ENCODE measurements around the gene FSIP1. TPM values are rescaled to one million over a fixed set of nuclear protein-coding genes. Genes with fewer than 3 reads are reported as not detected.

Gene FSIP1
- polyA plus RNA-seq, 2 of the 4 experiments (the other 2 are of a cell fraction): 0.71 to 0.93 TPM

GRCh38 chr15:39599871-39600270 is 182.8 kb downstream of the FSIP1 start:
- no peak for FAIRE-seq
- CTCF ChIA-PET: no interaction called here
- TF ChIP-seq ESRRA (IDR thresholded peaks at IDR 0.05; ENCODE audit: borderline replicate concordance, low read length): no peak
- no peak for TF ChIP-seq RFX5 (IDR thresholded peaks at IDR 0.05)
- no peak for TF ChIP-seq EHF (CRISPR knock-in tag; IDR thresholded peaks at IDR 0.05)
- TF ChIP-seq MAFK (IDR thresholded peaks at IDR 0.05; ENCODE audit: partially characterized antibody): no peak
- Histone ChIP-seq H3K4me3 (no peak overlapping the region), H3K27ac (no peak overlapping the region), H3K4me2 (no peak overlapping the region), H3K4me1 (peaks cover 25% of the 10 kb centered on the region), H3K9me3 (no peaks in the 10 kb centered on the region)
- ATAC-seq: peak in 1 of 2 experiments; percentile 8; a peak in 2 of 6 replicates
- 86% methylated on average over 2 of the region's 2 CpGs for WGBS (ENCODE audit: missing lambda C conversion rate)
- POLR2A ChIA-PET: interaction anchor here (0.7 kb wide), 1 partner anchor 77 kb away, joined by 9 read pairs; no protein-coding TSS in a partner anchor
- no peak for DNase-seq (ENCODE audit: low read depth in 1 of 2, low spot score in 1 of 2)

GRCh38 chr15:39598958-39599845 is 183.4 kb downstream of the FSIP1 start:
- Histone ChIP-seq H3K27ac (no peak overlapping the region), H3K4me1 (peaks cover 32% of the 10 kb centered on the region), H3K4me3 (no peak overlapping the region), H3K9me3 (no peaks in the 10 kb centered on the region), H3K4me2 (no peak overlapping the region)
- TF ChIP-seq MYC (IDR thresholded peaks at IDR 0.05; ENCODE audit: borderline replicate concordance, low read length): no peak
- 0 out of 2 replicates have a peak, but pooled peaks have one; percentile 46 for TF ChIP-seq FOSB (CRISPR knock-in tag; IDR thresholded peaks at IDR 0.05)
- ATAC-seq (peak; percentile 17 to 34; a peak in 4 of 6 replicates), FAIRE-seq (no peak), DNase-seq (ENCODE audit: low read depth in 1 of 2, low spot score in 1 of 2) (no peak)
- POLR2A ChIA-PET: interaction anchor here (0.7 kb wide), 1 partner anchor 77 kb away, joined by 9 read pairs; no protein-coding TSS in a partner anchor
- CTCF ChIA-PET: interaction anchor here (1.3 kb wide), 1 partner anchor 19 kb away, joined by 3 read pairs; no protein-coding TSS in a partner anchor
- WGBS (ENCODE audit: missing lambda C conversion rate): 87% methylated on average over 12 of the region's 12 CpGs

- FAIRE-seq: no peak
- WGBS (ENCODE audit: missing lambda C conversion rate): 26% methylated on average over 3 of the region's 3 CpGs
- TF ChIP-seq HMGXB4 (CRISPR knock-in tag; IDR thresholded peaks at IDR 0.05; ENCODE audit: borderline replicate concordance): no peak
- TF ChIP-seq CBX8 (IDR thresholded peaks at IDR 0.05): no peak
- no peak for TF ChIP-seq RCOR1 (IDR thresholded peaks at IDR 0.05; ENCODE audit: low read depth, low read length)
- no peak for TF ChIP-seq MYC (IDR thresholded peaks at IDR 0.05; ENCODE audit: borderline replicate concordance, low read length)
- TF ChIP-seq CHD2 (IDR thresholded peaks at IDR 0.05; ENCODE audit: low read length, partially characterized antibody): no peak
- no peak for TF ChIP-seq CEBPB (IDR thresholded peaks at IDR 0.05)
- no peak for TF ChIP-seq HOXB13 (CRISPR knock-in tag; IDR thresholded peaks at IDR 0.05; ENCODE audit: low read depth)
- TF ChIP-seq E2F6 (IDR thresholded peaks at IDR 0.05; ENCODE audit: borderline replicate concordance, low read depth): no peak
- no peak for TF ChIP-seq FOSB (CRISPR knock-in tag; IDR thresholded peaks at IDR 0.05)
- TF ChIP-seq JUN (IDR thresholded peaks at IDR 0.05): no peak
- no peak for TF ChIP-seq BCL3 (IDR thresholded peaks at IDR 0.05)
- no peak for TF ChIP-seq GATA3 (IDR thresholded peaks at IDR 0.05; ENCODE audit: borderline replicate concordance)
- TF ChIP-seq REST (IDR thresholded peaks at IDR 0.05): no peak
- no peak for TF ChIP-seq ESRRA (IDR thresholded peaks at IDR 0.05; ENCODE audit: borderline replicate concordance, low read length)
- TF ChIP-seq RFX5 (IDR thresholded peaks at IDR 0.05): no peak
- TF ChIP-seq CHD4 (IDR thresholded peaks at IDR 0.05; ENCODE audit: borderline replicate concordance): no peak
- no peak for TF ChIP-seq SMC3 (IDR thresholded peaks at IDR 0.05)
- no peak for TF ChIP-seq NFE2L2 (conservative IDR thresholded peaks at IDR 0.05; ENCODE audit: low read length)
- TF ChIP-seq HEYL (CRISPR knock-in tag; IDR thresholded peaks at IDR 0.05): no peak
- TF ChIP-seq EHF (CRISPR knock-in tag; IDR thresholded peaks at IDR 0.05): no peak
- peak; percentile 6 to 30; a peak in 3 of 6 replicates for ATAC-seq
- Histone ChIP-seq H3K4me3 (no peak overlapping the region), H3K4me1 (peaks cover 37% of the 10 kb centered on the region), H3K27ac (no peak overlapping the region), H3K9me3 (no peaks in the 10 kb centered on the region), H3K4me2 (no peak overlapping the region)
- DNase-seq (ENCODE audit: low read depth in 1 of 2, low spot score in 1 of 2): no peak
- CTCF ChIA-PET: interaction anchor here (1.3 kb wide), 1 partner anchor 18 kb away, joined by 3 read pairs; no protein-coding TSS in a partner anchor
- POLR2A ChIA-PET: interaction anchor here (0.9 kb wide), 1 partner anchor 18 kb away, joined by 3 read pairs; no protein-coding TSS in a partner anchor
Measured at GRCh38 chr15:39598186-39598850, 184.3 kb downstream of the FSIP1 start.
